ENCODE measurements around the gene MSMP. TPM values are rescaled to one million over a fixed set of nuclear protein-coding genes. Genes with fewer than 3 reads are reported as not detected.
A peak's percentile ranks its signal among the peaks of the same experiment; 100 is the strongest.

The MSMP gene
- total and polyA plus RNA-seq, 9 of the 15 experiments (the other 6 are each of a cell fraction or from before 2014, with no cell fraction given), result 0.60 TPM; not detected in 8

DNA sequence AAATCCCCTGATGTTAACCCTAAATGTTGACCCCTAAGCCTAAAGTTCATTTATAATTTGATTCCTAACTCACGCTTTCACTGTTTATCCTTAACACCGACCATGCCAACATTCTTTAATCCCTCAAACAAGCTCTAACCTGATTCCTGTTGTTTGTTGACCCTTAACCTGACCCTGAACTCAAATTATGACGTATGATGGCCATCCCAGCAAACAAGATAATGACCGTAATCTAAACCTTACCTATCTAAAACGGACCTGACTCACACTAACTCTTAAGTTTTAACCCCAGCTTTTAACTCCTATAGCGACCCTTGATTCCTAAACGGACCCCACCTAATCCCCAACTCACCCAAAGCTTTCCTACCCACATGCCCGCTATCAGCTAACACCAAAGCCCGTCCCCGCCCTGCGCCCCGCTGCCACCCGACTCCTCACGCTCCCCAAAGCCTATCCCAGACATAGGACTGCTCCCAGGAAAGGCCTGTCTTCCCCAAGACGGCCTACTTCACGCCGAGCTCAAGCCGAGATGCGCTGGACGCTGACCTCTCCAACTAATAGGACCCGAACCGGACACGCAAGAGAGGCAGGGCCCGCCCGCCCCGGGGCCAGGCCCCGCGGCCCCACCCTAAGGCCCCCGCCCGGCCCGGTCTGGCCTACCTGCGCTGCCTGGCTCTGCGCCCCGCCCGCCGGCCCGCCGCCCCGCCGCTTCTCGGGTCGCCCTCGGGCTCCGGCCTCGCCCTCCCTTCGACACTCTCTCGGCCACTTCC lies 22.5 kb downstream of the MSMP start (continued):
- TF ChIP-seq, protein P1, sequence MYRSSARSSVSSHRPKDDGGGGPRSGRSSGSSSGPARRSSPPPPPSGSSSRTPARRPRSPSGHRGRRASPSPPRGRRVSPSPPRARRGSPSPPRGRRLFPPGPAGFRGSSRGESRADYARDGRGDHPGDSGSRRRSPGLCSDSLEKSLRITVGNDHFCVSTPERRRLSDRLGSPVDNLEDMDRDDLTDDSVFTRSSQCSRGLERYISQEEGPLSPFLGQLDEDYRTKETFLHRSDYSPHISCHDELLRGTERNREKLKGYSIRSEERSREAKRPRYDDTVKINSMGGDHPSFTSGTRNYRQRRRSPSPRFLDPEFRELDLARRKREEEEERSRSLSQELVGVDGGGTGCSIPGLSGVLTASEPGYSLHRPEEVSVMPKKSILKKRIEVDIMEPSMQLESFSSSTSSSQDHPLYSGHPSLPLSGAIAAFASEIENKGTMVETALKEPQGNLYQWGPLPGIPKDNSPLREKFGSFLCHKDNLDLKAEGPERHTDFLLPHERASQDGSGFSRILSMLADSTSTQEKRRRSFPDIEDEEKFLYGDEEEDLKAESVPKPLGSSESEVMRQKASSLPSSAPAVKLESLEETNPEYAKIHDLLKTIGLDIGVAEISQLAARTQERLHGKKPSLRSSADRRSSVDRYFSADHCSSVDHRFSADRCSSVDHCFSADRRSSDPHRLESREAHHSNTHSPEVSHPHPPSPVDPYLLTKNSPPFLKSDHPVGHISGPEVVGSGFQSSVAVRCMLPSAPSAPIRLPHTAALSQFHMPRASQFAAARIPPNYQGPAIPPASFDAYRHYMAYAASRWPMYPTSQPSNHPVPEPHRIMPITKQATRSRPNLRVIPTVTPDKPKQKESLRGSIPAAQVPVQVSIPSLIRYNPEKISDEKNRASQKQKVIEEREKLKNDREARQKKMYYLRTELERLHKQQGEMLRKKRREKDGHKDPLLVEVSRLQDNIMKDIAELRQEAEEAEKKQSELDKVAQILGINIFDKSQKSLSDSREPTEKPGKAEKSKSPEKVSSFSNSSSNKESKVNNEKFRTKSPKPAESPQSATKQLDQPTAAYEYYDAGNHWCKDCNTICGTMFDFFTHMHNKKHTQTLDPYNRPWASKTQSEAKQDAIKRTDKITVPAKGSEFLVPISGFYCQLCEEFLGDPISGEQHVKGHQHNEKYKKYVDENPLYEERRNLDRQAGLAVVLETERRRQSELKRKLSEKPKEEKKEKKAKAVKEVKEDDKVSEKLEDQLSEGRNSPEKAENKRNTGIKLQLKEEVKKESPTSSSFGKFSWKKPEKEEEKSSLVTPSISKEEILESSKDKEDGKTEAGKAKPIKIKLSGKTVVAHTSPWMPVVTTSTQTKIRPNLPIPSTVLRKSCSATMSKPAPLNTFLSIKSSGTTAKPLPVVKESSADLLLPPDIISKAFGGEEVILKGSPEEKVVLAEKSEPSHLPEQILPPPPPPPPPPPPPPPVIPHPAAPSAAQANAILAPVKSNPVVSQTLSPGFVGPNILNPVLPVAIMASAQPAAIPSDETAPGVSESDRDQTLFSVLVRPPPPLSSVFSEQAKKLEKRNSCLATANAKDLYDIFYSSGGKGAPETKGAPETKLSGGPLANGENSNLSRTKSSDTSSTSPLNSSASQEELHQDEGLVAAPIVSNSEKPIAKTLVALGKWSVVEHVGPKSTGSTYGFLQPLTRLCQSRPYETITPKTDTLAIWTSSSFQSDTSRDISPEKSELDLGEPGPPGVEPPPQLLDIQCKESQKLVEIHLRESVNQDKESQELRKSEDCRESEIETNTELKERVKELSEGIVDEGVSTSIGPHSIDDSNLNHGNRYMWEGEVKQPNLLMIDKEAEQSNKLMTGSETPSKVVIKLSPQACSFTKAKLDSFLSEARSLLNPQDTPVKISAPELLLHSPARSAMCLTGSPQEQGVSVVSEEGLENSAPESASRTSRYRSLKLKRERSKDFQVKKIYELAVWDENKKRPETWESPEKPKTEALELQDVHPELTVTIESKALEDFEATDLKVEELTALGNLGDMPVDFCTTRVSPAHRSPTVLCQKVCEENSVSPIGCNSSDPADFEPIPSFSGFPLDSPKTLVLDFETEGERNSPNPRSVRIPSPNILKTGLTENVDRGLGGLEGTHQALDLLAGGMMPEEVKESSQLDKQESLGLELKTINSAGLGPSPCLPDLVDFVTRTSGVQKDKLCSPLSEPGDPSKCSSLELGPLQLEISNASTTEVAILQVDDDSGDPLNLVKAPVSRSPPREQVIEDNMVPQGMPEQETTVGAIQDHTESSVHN (IDR thresholded peaks at IDR 0.05; ENCODE audit: borderline replicate concordance in 1 of 2, low read depth in 1 of 2), result peak in 1 of 2 experiments; percentile 38; a peak in 1 of 4 replicates
- TF ChIP-seq ZNF589 (CRISPR knock-in tag; IDR thresholded peaks at IDR 0.05; ENCODE audit: low read depth), result no peak
- TF ChIP-seq, protein P2, sequence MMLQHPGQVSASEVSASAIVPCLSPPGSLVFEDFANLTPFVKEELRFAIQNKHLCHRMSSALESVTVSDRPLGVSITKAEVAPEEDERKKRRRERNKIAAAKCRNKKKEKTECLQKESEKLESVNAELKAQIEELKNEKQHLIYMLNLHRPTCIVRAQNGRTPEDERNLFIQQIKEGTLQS (IDR thresholded peaks at IDR 0.05), result peak; percentile 31; the same call in 1 of the 2 replicates
- TF ChIP-seq, protein P2 (CRISPR knock-in tag; conservative IDR thresholded peaks at IDR 0.05), result no peak
- TF ChIP-seq BCOR (IDR thresholded peaks at IDR 0.05), result peak; percentile 52; the same call in 1 of the 2 replicates
- TF ChIP-seq, protein P3, sequence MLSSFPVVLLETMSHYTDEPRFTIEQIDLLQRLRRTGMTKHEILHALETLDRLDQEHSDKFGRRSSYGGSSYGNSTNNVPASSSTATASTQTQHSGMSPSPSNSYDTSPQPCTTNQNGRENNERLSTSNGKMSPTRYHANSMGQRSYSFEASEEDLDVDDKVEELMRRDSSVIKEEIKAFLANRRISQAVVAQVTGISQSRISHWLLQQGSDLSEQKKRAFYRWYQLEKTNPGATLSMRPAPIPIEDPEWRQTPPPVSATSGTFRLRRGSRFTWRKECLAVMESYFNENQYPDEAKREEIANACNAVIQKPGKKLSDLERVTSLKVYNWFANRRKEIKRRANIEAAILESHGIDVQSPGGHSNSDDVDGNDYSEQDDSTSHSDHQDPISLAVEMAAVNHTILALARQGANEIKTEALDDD (IDR thresholded peaks at IDR 0.05), result peak; percentile 70; the same call in 1 of the 2 replicates
- no peak for TF ChIP-seq L3MBTL2 (IDR thresholded peaks at IDR 0.05)
- 0 out of 4 replicates have a peak, but pooled peaks of 1 of the 2 experiments have one; percentile 46 for TF ChIP-seq HDAC1 (IDR thresholded peaks at IDR 0.05)
- TF ChIP-seq MAFK (IDR thresholded peaks at IDR 0.05; ENCODE audit: low read length), result no peak
- no peak for TF ChIP-seq SIX5 (IDR thresholded peaks at IDR 0.05; ENCODE audit: borderline replicate concordance in 1 of 2, insufficient read depth in 1 of 2, low read depth in 1 of 2, low read length in 2 of 2)
- TF ChIP-seq HDAC2 (IDR thresholded peaks at IDR 0.05), result peak; percentile 19; the same call in 1 of the 2 replicates
- no peak for TF ChIP-seq ZNF311 (CRISPR knock-in tag; IDR thresholded peaks at IDR 0.05)
- peak; percentile 56; the same call in 1 of the 2 replicates for TF ChIP-seq NFRKB (IDR thresholded peaks at IDR 0.05; ENCODE audit: low read depth)
- TF ChIP-seq NCOR1 (IDR thresholded peaks at IDR 0.05), result peak; percentile 75
- no peak for TF ChIP-seq PCBP1 (IDR thresholded peaks at IDR 0.05; ENCODE audit: low read depth, low read length, poor library complexity, severe bottlenecking)
- no peak for TF ChIP-seq RNF2 (IDR thresholded peaks at IDR 0.05)
- peak; percentile 53; the same call in 1 of the 2 replicates for TF ChIP-seq ATF7 (IDR thresholded peaks at IDR 0.05)
- TF ChIP-seq MTA1 (IDR thresholded peaks at IDR 0.05; ENCODE audit: borderline replicate concordance), result 0 out of 2 replicates have a peak, but pooled peaks have one; percentile 26

Data from K562 (cell line).